Measurements from ENCODE around the gene RUNX2.

- no peak for TF ChIP-seq CTCF (IDR thresholded peaks at IDR 0.05)
- no peak for TF ChIP-seq POLR2A (IDR thresholded peaks at IDR 0.05)
Measured at GRCh38 chr6:45577836-45578504, 249.8 kb downstream of the RUNX2 start.

Measured in testis (tissue), 2 donors.